NB4 (cell line): ENCODE results near the gene CAST.

Experiments
- DNase-seq: peaks from one replicate; pipeline ENCODE4 v3.0.0; 2010; ENCODE audit warnings: low read depth
- H3K4me3 ChIP-seq: one replicate; pipeline ENCODE4 v1.5.1; 2011; ENCODE audit warnings: mild to moderate bottlenecking, low read depth, low read length, moderate library complexity
- CTCF ChIP-seq: IDR thresholded peaks from one replicate; pipeline ENCODE4 v1.5.1; 2012; ENCODE audit warnings: low read depth, low read length
- MAX ChIP-seq: IDR thresholded peaks from 2 replicates; pipeline ENCODE4 v1.6.1; 2011; ENCODE audit warnings: low read depth, low read length
- MYC ChIP-seq: IDR thresholded peaks from 2 replicates; pipeline ENCODE4 v1.6.1; 2011; ENCODE audit warnings: low read depth, low read length
- POLR2A ChIP-seq: IDR thresholded peaks from 2 replicates; pipeline ENCODE4 v1.6.1; 2011; ENCODE audit warnings: mild to moderate bottlenecking; ENCODE audit not compliant: insufficient read length; ENCODE audit errors: extremely low read depth

The CAST gene

GRCh38 chr5:96718635-96719077, 56.5 kb downstream of the CAST start:
- H3K4me3 ChIP-seq: no peak overlapping the region
- DNase-seq: no peak
- no peak for TF ChIP-seq MYC
- no peak for TF ChIP-seq POLR2A
- TF ChIP-seq MAX: no peak
- no peak for TF ChIP-seq CTCF

- DNase-seq: no peak
- TF ChIP-seq CTCF (peak; percentile 15), MAX (no peak)
- no peak overlapping the region for H3K4me3 ChIP-seq
Observed at GRCh38 chr5:96720408-96720807, 58.2 kb downstream of the CAST start.

GRCh38 chr5:96721351-96721977, 59.3 kb downstream of the CAST start:
- no peak overlapping the region for H3K4me3 ChIP-seq
- TF ChIP-seq CTCF: no peak
- no peak for DNase-seq

- no peak overlapping the region for H3K4me3 ChIP-seq
- no peak for DNase-seq
- TF ChIP-seq CTCF: no peak
- no peak for TF ChIP-seq POLR2A
- no peak for TF ChIP-seq MAX
- no peak for TF ChIP-seq MYC
Observed at GRCh38 chr5:96725257-96725656, 63.1 kb downstream of the CAST start.

GRCh38 chr5:96726802-96727201, 64.6 kb downstream of the CAST start:
- no peak overlapping the region for H3K4me3 ChIP-seq
- TF ChIP-seq MYC (no peak), CTCF (no peak), POLR2A (no peak), MAX (no peak)
- no peak for DNase-seq

- DNase-seq: no peak
- TF ChIP-seq MAX: no peak
- TF ChIP-seq POLR2A: no peak
- TF ChIP-seq CTCF: no peak
- no peak for TF ChIP-seq MYC
- H3K4me3 ChIP-seq: no peak overlapping the region
Observed at GRCh38 chr5:96729156-96729555, 67.0 kb downstream of the CAST start.
